HepG2 (cell line): Measurements from ENCODE around the gene PBX2. TPM values are rescaled to one million over a fixed set of nuclear protein-coding genes. Genes with fewer than 3 reads are reported as not detected.

ENCODE experiments used
- FOXA1 ChIP-seq, 2 experiments: fragments of 450-650 bp in 1 of 2; sonication (generic) in 1 of 2; formaldehyde crosslinking in 1 of 2; IDR thresholded peaks; 2 replicates each; pipeline versions ENCODE4 v1.4.0 to v1.6.1; 2016 to 2020; ENCODE audit warnings: missing genetic modification reagents in 1 of 2
- REXO4 ChIP-seq: sonication (generic); formaldehyde crosslinking; IDR thresholded peaks from 2 replicates; pipeline ENCODE4 v1.8.0; 2022; ENCODE audit warnings: missing genetic modification reagents, mild to moderate bottlenecking, borderline replicate concordance
- RFX3 ChIP-seq: IDR thresholded peaks from 2 replicates; pipeline ENCODE4 v1.6.1; 2016; ENCODE audit warnings: missing biosample characterization, missing genetic modification reagents
- SOX13 ChIP-seq, 3 experiments: fragments of 450-650 bp in 1 of 3; sonication (generic) in 1 of 3; formaldehyde crosslinking in 1 of 3; IDR thresholded peaks in 2 of 3; conservative IDR thresholded peaks in 1 of 3; 2 replicates each; pipeline versions ENCODE4 v1.5.0 to v1.6.1; 2016 to 2020; ENCODE audit warnings: antibody characterized with exemption in 1 of 3, mild to moderate bottlenecking in 1 of 3, missing compliant biosample characterization in 1 of 3, missing genetic modification reagents in 1 of 3, moderate library complexity in 1 of 3
- ZFAT ChIP-seq: sonication (generic); formaldehyde crosslinking; conservative IDR thresholded peaks from 2 replicates; pipeline ENCODE4 v1.8.1; 2023; ENCODE audit warnings: missing genetic modification reagents, inconsistent platforms
- ZFP1 ChIP-seq: IDR thresholded peaks from 2 replicates; pipeline ENCODE4 v1.6.1; 2016
- ZNF282 ChIP-seq: fragments of 450-650 bp; IDR thresholded peaks from 2 replicates; pipeline ENCODE4 v1.6.1; 2018; ENCODE audit not compliant: partially characterized antibody
- ZNF747 ChIP-seq: sonication (generic); formaldehyde crosslinking; IDR thresholded peaks from 2 replicates; pipeline ENCODE4 v1.8.1; 2023; ENCODE audit warnings: missing genetic modification reagents, mild to moderate bottlenecking, borderline replicate concordance
- polyA plus RNA-seq, 8 experiments: library from polyadenylated mRNA; depleted of rRNA in 3 of 8; stranded (reverse) in 7 of 8; unstranded in 1 of 8; fragments of >200 nt; fragmentation: Illumina TruSeq in 4 of 8; extraction: Trizol in 4 of 8; gene quantifications; 2 replicates each; pipeline versions ENCODE4 v1.2.1 to v1.2.3, GENCODE V29; 2011 to 2016; ENCODE audit warnings: low read depth in 4 of 8, missing spikeins in 1 of 8, mixed read lengths in 1 of 8; ENCODE audit not compliant: insufficient read depth in 1 of 8
- total RNA-seq, 5 experiments: library from RNA; depleted of rRNA; stranded (reverse); fragments of >200 nt; fragmentation: Illumina TruSeq; extraction: Trizol; gene quantifications; 2 replicates each; pipeline ENCODE4 v1.2.3, GENCODE V29; 2016; ENCODE audit warnings: low read depth in 1 of 5
- TF ChIP-seq, protein P1 (sequence below): sonication (generic); formaldehyde crosslinking; IDR thresholded peaks from 2 replicates; pipeline ENCODE4 v1.4.0; 2020; ENCODE audit warnings: mild to moderate bottlenecking, missing genetic modification reagents
- TF ChIP-seq, protein P2 (sequence below): sonication (generic); formaldehyde crosslinking; IDR thresholded peaks from 2 replicates; pipeline ENCODE4 v1.4.0; 2020; ENCODE audit warnings: missing genetic modification reagents, mild to moderate bottlenecking, borderline replicate concordance
- TF ChIP-seq, protein P3 (sequence below): sonication (generic); formaldehyde crosslinking; IDR thresholded peaks from 2 replicates; pipeline ENCODE4 v1.4.0; 2020; ENCODE audit warnings: missing genetic modification reagents
- TF ChIP-seq, protein P4 (sequence below): IDR thresholded peaks from 2 replicates; pipeline ENCODE4 v1.6.1; 2016; ENCODE audit warnings: low read depth, borderline replicate concordance

PBX2 gene
- total and polyA plus RNA-seq, 2 of the 13 experiments (the other 11 are each of a cell fraction or from before 2014, with no cell fraction given): 42.3 to 77.8 TPM

DNA sequence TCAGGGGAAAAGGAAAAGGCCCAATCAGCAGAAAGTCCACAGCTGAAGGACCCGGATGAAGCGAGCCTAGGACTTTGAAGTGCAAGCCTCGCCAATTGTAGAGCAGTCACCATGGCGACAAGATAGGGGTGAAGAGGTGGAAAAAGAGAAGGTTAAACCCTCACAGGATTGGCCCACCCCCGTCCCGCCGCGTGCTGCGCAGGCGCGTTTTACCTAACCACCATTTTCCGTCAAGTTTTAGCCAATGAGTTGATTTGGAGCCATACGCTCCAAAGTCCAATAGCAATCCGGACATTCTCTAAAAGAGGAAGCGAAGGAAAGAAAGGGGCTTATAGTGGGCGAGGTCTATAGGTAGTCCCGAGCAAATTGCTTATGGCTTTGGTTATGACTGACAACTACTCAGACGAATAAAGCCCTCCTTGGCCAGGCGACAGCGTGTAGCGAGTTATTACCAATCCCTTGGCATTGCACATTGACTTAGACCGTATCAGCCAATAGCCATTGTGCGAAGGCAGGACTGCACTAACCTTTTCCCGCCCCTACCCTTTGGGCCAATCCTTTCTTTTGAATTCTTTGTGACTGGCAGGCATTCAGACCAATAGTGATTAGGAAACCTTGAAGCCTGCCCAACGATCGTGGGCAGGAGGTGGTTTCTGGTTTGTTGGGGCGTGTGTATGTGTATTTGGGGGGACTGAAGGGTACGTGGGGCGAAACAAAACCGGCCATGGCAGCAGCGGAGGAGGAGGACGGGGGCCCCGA lies 12.0 kb downstream of the PBX2 start, which contains the start of gene RNF5 (continued):
- no peak for TF ChIP-seq REXO4 (CRISPR knock-in tag)
- TF ChIP-seq ZNF747 (CRISPR knock-in tag): peak; percentile 65; the same call in 1 of the 2 replicates
- TF ChIP-seq SOX13 (IDR thresholded peaks at IDR 0.05): no peak
- no peak for TF ChIP-seq SOX13 (CRISPR knock-in tag; conservative IDR thresholded peaks at IDR 0.05 in 1 of 2, IDR thresholded peaks at IDR 0.05 in 1 of 2)
- TF ChIP-seq ZFAT (CRISPR knock-in tag): no peak
- TF ChIP-seq, protein P1, sequence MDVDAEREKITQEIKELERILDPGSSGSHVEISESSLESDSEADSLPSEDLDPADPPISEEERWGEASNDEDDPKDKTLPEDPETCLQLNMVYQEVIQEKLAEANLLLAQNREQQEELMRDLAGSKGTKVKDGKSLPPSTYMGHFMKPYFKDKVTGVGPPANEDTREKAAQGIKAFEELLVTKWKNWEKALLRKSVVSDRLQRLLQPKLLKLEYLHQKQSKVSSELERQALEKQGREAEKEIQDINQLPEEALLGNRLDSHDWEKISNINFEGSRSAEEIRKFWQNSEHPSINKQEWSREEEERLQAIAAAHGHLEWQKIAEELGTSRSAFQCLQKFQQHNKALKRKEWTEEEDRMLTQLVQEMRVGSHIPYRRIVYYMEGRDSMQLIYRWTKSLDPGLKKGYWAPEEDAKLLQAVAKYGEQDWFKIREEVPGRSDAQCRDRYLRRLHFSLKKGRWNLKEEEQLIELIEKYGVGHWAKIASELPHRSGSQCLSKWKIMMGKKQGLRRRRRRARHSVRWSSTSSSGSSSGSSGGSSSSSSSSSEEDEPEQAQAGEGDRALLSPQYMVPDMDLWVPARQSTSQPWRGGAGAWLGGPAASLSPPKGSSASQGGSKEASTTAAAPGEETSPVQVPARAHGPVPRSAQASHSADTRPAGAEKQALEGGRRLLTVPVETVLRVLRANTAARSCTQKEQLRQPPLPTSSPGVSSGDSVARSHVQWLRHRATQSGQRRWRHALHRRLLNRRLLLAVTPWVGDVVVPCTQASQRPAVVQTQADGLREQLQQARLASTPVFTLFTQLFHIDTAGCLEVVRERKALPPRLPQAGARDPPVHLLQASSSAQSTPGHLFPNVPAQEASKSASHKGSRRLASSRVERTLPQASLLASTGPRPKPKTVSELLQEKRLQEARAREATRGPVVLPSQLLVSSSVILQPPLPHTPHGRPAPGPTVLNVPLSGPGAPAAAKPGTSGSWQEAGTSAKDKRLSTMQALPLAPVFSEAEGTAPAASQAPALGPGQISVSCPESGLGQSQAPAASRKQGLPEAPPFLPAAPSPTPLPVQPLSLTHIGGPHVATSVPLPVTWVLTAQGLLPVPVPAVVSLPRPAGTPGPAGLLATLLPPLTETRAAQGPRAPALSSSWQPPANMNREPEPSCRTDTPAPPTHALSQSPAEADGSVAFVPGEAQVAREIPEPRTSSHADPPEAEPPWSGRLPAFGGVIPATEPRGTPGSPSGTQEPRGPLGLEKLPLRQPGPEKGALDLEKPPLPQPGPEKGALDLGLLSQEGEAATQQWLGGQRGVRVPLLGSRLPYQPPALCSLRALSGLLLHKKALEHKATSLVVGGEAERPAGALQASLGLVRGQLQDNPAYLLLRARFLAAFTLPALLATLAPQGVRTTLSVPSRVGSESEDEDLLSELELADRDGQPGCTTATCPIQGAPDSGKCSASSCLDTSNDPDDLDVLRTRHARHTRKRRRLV (CRISPR knock-in tag): no peak
- TF ChIP-seq FOXA1 (IDR thresholded peaks at IDR 0.05): no peak
- peak; percentile 69 for TF ChIP-seq FOXA1 (CRISPR knock-in tag; IDR thresholded peaks at IDR 0.05)
- TF ChIP-seq, protein P2, sequence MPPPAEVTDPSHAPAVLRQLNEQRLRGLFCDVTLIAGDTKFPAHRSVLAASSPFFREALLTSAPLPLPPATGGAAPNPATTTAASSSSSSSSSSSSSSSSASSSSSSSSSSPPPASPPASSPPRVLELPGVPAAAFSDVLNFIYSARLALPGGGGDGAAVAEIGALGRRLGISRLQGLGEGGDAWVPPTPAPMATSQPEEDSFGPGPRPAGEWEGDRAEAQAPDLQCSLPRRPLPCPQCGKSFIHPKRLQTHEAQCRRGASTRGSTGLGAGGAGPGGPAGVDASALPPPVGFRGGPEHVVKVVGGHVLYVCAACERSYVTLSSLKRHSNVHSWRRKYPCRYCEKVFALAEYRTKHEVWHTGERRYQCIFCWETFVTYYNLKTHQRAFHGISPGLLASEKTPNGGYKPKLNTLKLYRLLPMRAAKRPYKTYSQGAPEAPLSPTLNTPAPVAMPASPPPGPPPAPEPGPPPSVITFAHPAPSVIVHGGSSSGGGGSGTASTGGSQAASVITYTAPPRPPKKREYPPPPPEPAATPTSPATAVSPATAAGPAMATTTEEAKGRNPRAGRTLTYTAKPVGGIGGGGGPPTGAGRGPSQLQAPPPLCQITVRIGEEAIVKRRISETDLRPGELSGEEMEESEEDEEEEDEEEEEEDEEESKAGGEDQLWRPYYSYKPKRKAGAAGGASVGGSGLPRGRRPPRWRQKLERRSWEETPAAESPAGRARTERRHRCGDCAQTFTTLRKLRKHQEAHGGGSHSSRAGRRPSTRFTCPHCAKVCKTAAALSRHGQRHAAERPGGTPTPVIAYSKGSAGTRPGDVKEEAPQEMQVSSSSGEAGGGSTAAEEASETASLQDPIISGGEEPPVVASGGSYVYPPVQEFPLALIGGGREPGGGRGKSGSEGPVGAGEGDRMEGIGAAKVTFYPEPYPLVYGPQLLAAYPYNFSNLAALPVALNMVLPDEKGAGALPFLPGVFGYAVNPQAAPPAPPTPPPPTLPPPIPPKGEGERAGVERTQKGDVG (CRISPR knock-in tag): peak; percentile 10; the same call in 1 of the 2 replicates
- TF ChIP-seq, protein P3, sequence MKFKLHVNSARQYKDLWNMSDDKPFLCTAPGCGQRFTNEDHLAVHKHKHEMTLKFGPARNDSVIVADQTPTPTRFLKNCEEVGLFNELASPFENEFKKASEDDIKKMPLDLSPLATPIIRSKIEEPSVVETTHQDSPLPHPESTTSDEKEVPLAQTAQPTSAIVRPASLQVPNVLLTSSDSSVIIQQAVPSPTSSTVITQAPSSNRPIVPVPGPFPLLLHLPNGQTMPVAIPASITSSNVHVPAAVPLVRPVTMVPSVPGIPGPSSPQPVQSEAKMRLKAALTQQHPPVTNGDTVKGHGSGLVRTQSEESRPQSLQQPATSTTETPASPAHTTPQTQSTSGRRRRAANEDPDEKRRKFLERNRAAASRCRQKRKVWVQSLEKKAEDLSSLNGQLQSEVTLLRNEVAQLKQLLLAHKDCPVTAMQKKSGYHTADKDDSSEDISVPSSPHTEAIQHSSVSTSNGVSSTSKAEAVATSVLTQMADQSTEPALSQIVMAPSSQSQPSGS (CRISPR knock-in tag): peak; percentile 29; the same call in 1 of the 2 replicates
- TF ChIP-seq, protein P4, sequence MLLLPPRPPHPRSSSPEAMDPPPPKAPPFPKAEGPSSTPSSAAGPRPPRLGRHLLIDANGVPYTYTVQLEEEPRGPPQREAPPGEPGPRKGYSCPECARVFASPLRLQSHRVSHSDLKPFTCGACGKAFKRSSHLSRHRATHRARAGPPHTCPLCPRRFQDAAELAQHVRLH (CRISPR knock-in tag): 0 out of 2 replicates have a peak, but pooled peaks have one; percentile 54
- TF ChIP-seq RFX3 (CRISPR knock-in tag): peak; percentile 94
- TF ChIP-seq ZFP1 (CRISPR knock-in tag): 0 out of 2 replicates have a peak, but pooled peaks have one; percentile 19
- TF ChIP-seq ZNF282: no peak
